HepG2 (cell line): ENCODE results near the gene PHKB. TPM values are rescaled to one million over a fixed set of nuclear protein-coding genes. Genes with fewer than 3 reads are reported as not detected.

Source experiments
- ASH2L ChIP-seq: fragments of 300-600, 200-600 bp; sonication (generic); IDR thresholded peaks from 2 replicates; pipeline ENCODE4 v1.7.0; 2017; ENCODE audit warnings: low read depth, mild to moderate bottlenecking, moderate library complexity, mixed read lengths, low read length; ENCODE audit not compliant: insufficient read length
- BHLHE40 ChIP-seq: IDR thresholded peaks from 2 replicates; pipeline ENCODE4 v1.6.1; 2011; ENCODE audit warnings: low read length, improper control_type of control experiment
- FOSL1 ChIP-seq: sonication (generic); formaldehyde crosslinking; IDR thresholded peaks from 2 replicates; pipeline ENCODE4 v1.9.0; 2021; ENCODE audit warnings: missing genetic modification reagents, borderline replicate concordance
- HNRNPK ChIP-seq: fragments of 200-400 bp; formaldehyde crosslinking; IDR thresholded peaks from 2 replicates; pipeline ENCODE4 v1.6.1; 2018; ENCODE audit warnings: low read length, low read depth, moderate library complexity, mild to moderate bottlenecking; ENCODE audit not compliant: poor library complexity, severe bottlenecking
- KAT7 ChIP-seq: IDR thresholded peaks from 2 replicates; pipeline ENCODE4 v1.6.1; 2018; ENCODE audit warnings: borderline replicate concordance, missing compliant biosample characterization
- KDM5B ChIP-seq: sonication (generic); formaldehyde crosslinking; IDR thresholded peaks from 2 replicates; pipeline ENCODE4 v1.4.0; 2020; ENCODE audit warnings: missing genetic modification reagents, mild to moderate bottlenecking, borderline replicate concordance
- KLF16 ChIP-seq, 2 experiments: sonication (generic) in 1 of 2; formaldehyde crosslinking in 1 of 2; IDR thresholded peaks; 2 replicates each; pipeline versions ENCODE4 v1.6.1 to v1.8.0; 2016 to 2023; ENCODE audit warnings: missing genetic modification reagents in 2 of 2, missing compliant biosample characterization in 1 of 2
- KLF6 ChIP-seq: IDR thresholded peaks from 2 replicates; pipeline ENCODE4 v1.8.0; 2016; ENCODE audit warnings: missing biosample characterization, missing genetic modification reagents
- MAZ ChIP-seq, 2 experiments: sonication (generic) in 1 of 2; formaldehyde crosslinking in 1 of 2; IDR thresholded peaks; 2 replicates each; pipeline versions ENCODE4 v1.5.0 to v1.6.1; 2012 to 2020; ENCODE audit warnings: low read depth in 2 of 2, mild to moderate bottlenecking in 2 of 2, borderline replicate concordance in 1 of 2, improper control_type of control experiment in 1 of 2, low read length in 1 of 2, missing genetic modification reagents in 1 of 2, moderate library complexity in 1 of 2
- SIN3B ChIP-seq: fragments of 150-350 bp; IDR thresholded peaks from 2 replicates; pipeline ENCODE4 v1.6.1; 2014; ENCODE audit warnings: low read length
- SMARCC2 ChIP-seq: fragments of 450-650 bp; IDR thresholded peaks from 2 replicates; pipeline ENCODE4 v1.6.1; 2017; ENCODE audit warnings: antibody characterized with exemption, mild to moderate bottlenecking
- SP140L ChIP-seq: sonication (generic); formaldehyde crosslinking; IDR thresholded peaks from 2 replicates; pipeline ENCODE4 v1.4.0; 2020; ENCODE audit warnings: missing genetic modification reagents, borderline replicate concordance
- TP53 ChIP-seq: sonication (generic); formaldehyde crosslinking; conservative IDR thresholded peaks from 2 replicates; pipeline ENCODE4 v1.4.0; 2020; ENCODE audit warnings: missing genetic modification reagents
- TRIM24 ChIP-seq: sonication (generic); formaldehyde crosslinking; IDR thresholded peaks from 2 replicates; pipeline ENCODE4 v1.8.0; 2022; ENCODE audit warnings: mild to moderate bottlenecking, missing genetic modification reagents
- XBP1 ChIP-seq: sonication (generic); formaldehyde crosslinking; IDR thresholded peaks from 2 replicates; pipeline ENCODE4 v1.5.0; 2020; ENCODE audit warnings: missing genetic modification reagents
- ZFY ChIP-seq: sonication (generic); formaldehyde crosslinking; IDR thresholded peaks from 2 replicates; pipeline ENCODE4 v1.4.0; 2020; ENCODE audit warnings: missing genetic modification reagents
- ZNF101 ChIP-seq: sonication (generic); formaldehyde crosslinking; IDR thresholded peaks from 2 replicates; pipeline ENCODE4 v1.4.0; 2020; ENCODE audit warnings: mild to moderate bottlenecking, low read depth, missing genetic modification reagents, borderline replicate concordance
- ZNF253 ChIP-seq: sonication (generic); formaldehyde crosslinking; IDR thresholded peaks from 2 replicates; pipeline ENCODE4 v1.8.0; 2022; ENCODE audit warnings: mild to moderate bottlenecking, missing genetic modification reagents, borderline replicate concordance
- ZNF260 ChIP-seq: sonication (generic); formaldehyde crosslinking; IDR thresholded peaks from 2 replicates; pipeline ENCODE4 v1.4.0; 2020; ENCODE audit warnings: missing genetic modification reagents, low read depth, mild to moderate bottlenecking, borderline replicate concordance
- ZNF263 ChIP-seq: sonication (generic); formaldehyde crosslinking; IDR thresholded peaks from 2 replicates; pipeline ENCODE4 v1.4.0; 2020; ENCODE audit warnings: missing genetic modification reagents
- ZNF367 ChIP-seq: sonication (generic); formaldehyde crosslinking; IDR thresholded peaks from 2 replicates; pipeline ENCODE4 v1.4.0; 2020; ENCODE audit warnings: missing genetic modification reagents, borderline replicate concordance
- ZNF615 ChIP-seq: sonication (generic); formaldehyde crosslinking; IDR thresholded peaks from 2 replicates; pipeline ENCODE4 v1.5.0; 2020; ENCODE audit warnings: mild to moderate bottlenecking, missing genetic modification reagents, borderline replicate concordance
- polyA plus RNA-seq, 8 experiments: library from polyadenylated mRNA; depleted of rRNA in 3 of 8; stranded (reverse) in 7 of 8; unstranded in 1 of 8; fragments of >200 nt; fragmentation: Illumina TruSeq in 4 of 8; extraction: Trizol in 4 of 8; gene quantifications; 2 replicates each; pipeline versions ENCODE4 v1.2.1 to v1.2.3, GENCODE V29; 2011 to 2016; ENCODE audit warnings: low read depth in 4 of 8, missing spikeins in 1 of 8, mixed read lengths in 1 of 8; ENCODE audit not compliant: insufficient read depth in 1 of 8
- total RNA-seq, 5 experiments: library from RNA; depleted of rRNA; stranded (reverse); fragments of >200 nt; fragmentation: Illumina TruSeq; extraction: Trizol; gene quantifications; 2 replicates each; pipeline ENCODE4 v1.2.3, GENCODE V29; 2016; ENCODE audit warnings: low read depth in 1 of 5
- TF ChIP-seq, protein P1 (sequence below): IDR thresholded peaks from 2 replicates; pipeline ENCODE4 v1.6.1; 2016; ENCODE audit warnings: low read depth, control low read depth
- TF ChIP-seq, protein P2 (sequence below), 2 experiments: fragments of 450-650 bp in 1 of 2; sonication (generic) in 1 of 2; formaldehyde crosslinking; IDR thresholded peaks; 2 replicates each; pipeline versions ENCODE4 v1.5.0 to v1.8.0; 2020 to 2022; ENCODE audit warnings: mild to moderate bottlenecking in 1 of 2, missing genetic modification reagents in 1 of 2
- TF ChIP-seq, protein P3 (sequence below): sonication (generic); formaldehyde crosslinking; IDR thresholded peaks from 2 replicates; pipeline ENCODE4 v1.4.0; 2020; ENCODE audit warnings: missing genetic modification reagents, borderline replicate concordance

Gene PHKB
- total and polyA plus RNA-seq, 2 of the 13 experiments (the other 11 are each of a cell fraction or from before 2014, with no cell fraction given): 66.0 to 80.8 TPM

DNA sequence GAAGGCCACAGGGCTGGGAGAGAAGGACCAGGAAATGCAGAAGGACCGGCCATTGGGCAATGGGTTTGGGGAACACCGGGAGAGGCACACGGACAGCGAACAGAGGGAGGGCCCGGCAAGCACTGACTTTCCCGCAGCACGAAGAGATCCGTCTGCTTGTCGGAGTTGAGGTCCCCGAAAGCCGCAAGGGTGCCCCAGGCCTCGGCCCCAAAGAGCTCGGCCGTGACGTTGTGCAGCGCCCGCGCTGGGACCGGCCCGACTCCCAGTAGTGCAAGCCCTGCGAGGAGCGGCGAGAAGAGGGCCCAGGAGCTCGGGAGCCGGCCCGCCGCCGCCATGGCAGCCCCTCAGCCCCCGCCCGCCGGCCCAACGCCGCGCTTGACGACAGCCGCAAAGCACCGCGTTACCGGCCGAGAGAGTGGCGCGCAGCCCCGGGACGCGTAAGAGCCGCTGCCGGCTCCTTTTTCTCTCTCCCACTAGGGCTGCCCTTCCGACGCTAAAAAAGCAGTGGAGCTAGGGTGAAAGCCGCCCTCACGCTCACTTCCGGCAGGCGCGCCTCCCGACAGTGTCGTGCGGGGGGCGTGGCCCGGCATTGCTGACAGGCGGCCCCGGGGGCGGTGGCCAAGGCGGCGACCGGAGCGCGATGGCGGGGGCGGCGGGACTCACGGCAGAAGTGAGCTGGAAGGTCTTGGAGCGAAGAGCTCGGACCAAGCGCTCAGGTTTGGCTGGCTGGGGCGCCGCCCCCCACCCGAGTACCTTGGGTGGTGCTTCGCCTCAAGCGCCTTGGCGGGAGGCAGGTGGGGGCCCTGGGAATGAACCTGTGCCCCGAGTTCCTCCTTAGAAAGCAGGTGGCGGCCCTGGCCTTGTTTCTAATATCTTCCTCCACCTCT, at the start of gene PHKB, which contains the start of gene ITFG1 (continued):
- 0 out of 2 replicates have a peak, but pooled peaks have one; percentile 34 for TF ChIP-seq FOSL1 (CRISPR knock-in tag)
- no peak for TF ChIP-seq ZNF253 (CRISPR knock-in tag)
- 0 out of 2 replicates have a peak, but pooled peaks have one; percentile 45 for TF ChIP-seq SIN3B
- peak; percentile 26 to 92; a peak in 2 of 4 replicates for TF ChIP-seq KLF16 (CRISPR knock-in tag; IDR thresholded peaks at IDR 0.05)
- 0 out of 2 replicates have a peak, but pooled peaks have one; percentile 33 for TF ChIP-seq SP140L
- TF ChIP-seq XBP1: no peak; the same call in 1 of the 2 replicates
- TF ChIP-seq ZNF615 (CRISPR knock-in tag): 0 out of 2 replicates have a peak, but pooled peaks have one; percentile 20
- TF ChIP-seq ZNF367 (CRISPR knock-in tag): peak; percentile 73; the same call in 1 of the 2 replicates
- TF ChIP-seq, protein P1, sequence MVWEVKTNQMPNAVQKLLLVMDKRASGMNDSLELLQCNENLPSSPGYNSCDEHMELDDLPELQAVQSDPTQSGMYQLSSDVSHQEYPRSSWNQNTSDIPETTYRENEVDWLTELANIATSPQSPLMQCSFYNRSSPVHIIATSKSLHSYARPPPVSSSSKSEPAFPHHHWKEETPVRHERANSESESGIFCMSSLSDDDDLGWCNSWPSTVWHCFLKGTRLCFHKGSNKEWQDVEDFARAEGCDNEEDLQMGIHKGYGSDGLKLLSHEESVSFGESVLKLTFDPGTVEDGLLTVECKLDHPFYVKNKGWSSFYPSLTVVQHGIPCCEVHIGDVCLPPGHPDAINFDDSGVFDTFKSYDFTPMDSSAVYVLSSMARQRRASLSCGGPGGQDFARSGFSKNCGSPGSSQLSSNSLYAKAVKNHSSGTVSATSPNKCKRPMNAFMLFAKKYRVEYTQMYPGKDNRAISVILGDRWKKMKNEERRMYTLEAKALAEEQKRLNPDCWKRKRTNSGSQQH (CRISPR knock-in tag): peak; percentile 50; the same call in 1 of the 2 replicates
- TF ChIP-seq MAZ (IDR thresholded peaks at IDR 0.05; ENCODE audit: borderline replicate concordance, low read depth, low read length): peak; percentile 84; the same call in 1 of the 2 replicates
- peak; percentile 95 for TF ChIP-seq MAZ (CRISPR knock-in tag; IDR thresholded peaks at IDR 0.05; ENCODE audit: low read depth)
- peak; percentile 74 for TF ChIP-seq HNRNPK
- no peak for TF ChIP-seq TRIM24 (CRISPR knock-in tag)
- peak; percentile 83; the same call in 1 of the 2 replicates for TF ChIP-seq KDM5B (CRISPR knock-in tag)
- no peak for TF ChIP-seq BHLHE40
- TF ChIP-seq ZNF101 (CRISPR knock-in tag): 0 out of 2 replicates have a peak, but pooled peaks have one; percentile 51
- TF ChIP-seq, protein P2, sequence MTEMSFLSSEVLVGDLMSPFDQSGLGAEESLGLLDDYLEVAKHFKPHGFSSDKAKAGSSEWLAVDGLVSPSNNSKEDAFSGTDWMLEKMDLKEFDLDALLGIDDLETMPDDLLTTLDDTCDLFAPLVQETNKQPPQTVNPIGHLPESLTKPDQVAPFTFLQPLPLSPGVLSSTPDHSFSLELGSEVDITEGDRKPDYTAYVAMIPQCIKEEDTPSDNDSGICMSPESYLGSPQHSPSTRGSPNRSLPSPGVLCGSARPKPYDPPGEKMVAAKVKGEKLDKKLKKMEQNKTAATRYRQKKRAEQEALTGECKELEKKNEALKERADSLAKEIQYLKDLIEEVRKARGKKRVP (CRISPR knock-in tag; IDR thresholded peaks at IDR 0.05): peak in 1 of 2 experiments; percentile 79; a peak in 2 of 4 replicates
- 0 out of 2 replicates have a peak, but pooled peaks have one; percentile 75 for TF ChIP-seq TP53 (CRISPR knock-in tag)
- TF ChIP-seq ASH2L: peak; percentile 96
- peak; percentile 91; the same call in 1 of the 2 replicates for TF ChIP-seq KAT7 (CRISPR knock-in tag)
- TF ChIP-seq SMARCC2: no peak
- peak; percentile 27; the same call in 1 of the 2 replicates for TF ChIP-seq ZNF263 (CRISPR knock-in tag)
- TF ChIP-seq KLF6: peak; percentile 93
- TF ChIP-seq ZNF260 (CRISPR knock-in tag): no peak
- TF ChIP-seq, protein P3, sequence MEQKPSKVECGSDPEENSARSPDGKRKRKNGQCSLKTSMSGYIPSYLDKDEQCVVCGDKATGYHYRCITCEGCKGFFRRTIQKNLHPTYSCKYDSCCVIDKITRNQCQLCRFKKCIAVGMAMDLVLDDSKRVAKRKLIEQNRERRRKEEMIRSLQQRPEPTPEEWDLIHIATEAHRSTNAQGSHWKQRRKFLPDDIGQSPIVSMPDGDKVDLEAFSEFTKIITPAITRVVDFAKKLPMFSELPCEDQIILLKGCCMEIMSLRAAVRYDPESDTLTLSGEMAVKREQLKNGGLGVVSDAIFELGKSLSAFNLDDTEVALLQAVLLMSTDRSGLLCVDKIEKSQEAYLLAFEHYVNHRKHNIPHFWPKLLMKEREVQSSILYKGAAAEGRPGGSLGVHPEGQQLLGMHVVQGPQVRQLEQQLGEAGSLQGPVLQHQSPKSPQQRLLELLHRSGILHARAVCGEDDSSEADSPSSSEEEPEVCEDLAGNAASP (CRISPR knock-in tag): peak; percentile 41
- TF ChIP-seq ZFY (CRISPR knock-in tag): peak; percentile 94
